Parathyroid adenoma (tissue), 2 donors: ENCODE results near the gene RBMS3.

Experiments used
- H2AFZ ChIP-seq: fragments of 300-600 bp; sonication (generic); one replicate; pipeline ENCODE4 v1.7.0; 2017; ENCODE audit warnings: antibody characterized with exemption, mild to moderate bottlenecking
- H3K27ac ChIP-seq: fragments of 300-600 bp; sonication (generic); one replicate; pipeline ENCODE4 v1.7.0; 2017
- H3K27me3 ChIP-seq: fragments of 300-600 bp; sonication (generic); one replicate; pipeline ENCODE4 v1.7.0; 2017; ENCODE audit warnings: low read length; ENCODE audit not compliant: control insufficient read depth, insufficient read depth
- H3K36me3 ChIP-seq: fragments of 300-600 bp; sonication (generic); one replicate; pipeline ENCODE4 v1.7.0; 2017; ENCODE audit warnings: low read length; ENCODE audit not compliant: control insufficient read depth, insufficient read depth
- H3K4me1 ChIP-seq: fragments of 300-600 bp; sonication (generic); one replicate; pipeline ENCODE4 v1.7.0; 2017; ENCODE audit warnings: control low read depth
- H3K4me2 ChIP-seq: fragments of 300-600 bp; sonication (generic); one replicate; pipeline ENCODE4 v1.7.0; 2017; ENCODE audit warnings: low read length
- H3K4me3 ChIP-seq: fragments of 300-600 bp; sonication (generic); one replicate; pipeline ENCODE4 v1.7.0; 2017; ENCODE audit warnings: low read depth, low read length
- H3K79me2 ChIP-seq: fragments of 300-600 bp; sonication (generic); one replicate; pipeline ENCODE4 v1.7.0; 2017; ENCODE audit warnings: control low read depth
- H3K9ac ChIP-seq: fragments of 300-600 bp; sonication (generic); one replicate; pipeline ENCODE4 v1.7.0; 2017; ENCODE audit warnings: mild to moderate bottlenecking
- H3K9me3 ChIP-seq: fragments of 300-600 bp; sonication (generic); one replicate; pipeline ENCODE4 v1.7.0; 2017; ENCODE audit warnings: low read length; ENCODE audit not compliant: control insufficient read depth
- CTCF ChIP-seq: fragments of 300-600 bp; sonication (generic); IDR thresholded peaks from one replicate; pipeline ENCODE4 v1.7.0; 2017; ENCODE audit warnings: antibody characterized with exemption, mild to moderate bottlenecking
- donor health status: primary hyperparathyroidism.

RBMS3 gene

GRCh38 chr3:29291260-29291981 is 10.6 kb downstream of the RBMS3 start:
- TF ChIP-seq CTCF = no peak
- H3K4me1 ChIP-seq = no peaks in the 10 kb centered on the region

GRCh38 chr3:29291982-29292363 is 11.1 kb downstream of the RBMS3 start:
- Histone ChIP-seq H3K79me2 (no peaks in the 10 kb centered on the region), H3K27ac (no peak overlapping the region), H2AFZ (no peak overlapping the region), H3K4me1 (no peaks in the 10 kb centered on the region), H3K4me2 (no peak overlapping the region), H3K27me3 (no peaks in the 10 kb centered on the region), H3K36me3 (no peaks in the 10 kb centered on the region), H3K9me3 (no peaks in the 10 kb centered on the region), H3K9ac (no peak overlapping the region), H3K4me3 (no peak overlapping the region)
- no peak for TF ChIP-seq CTCF

More at GRCh38 chr3:29291260-29291981, 10.6 kb downstream of the RBMS3 start:
- H2AFZ ChIP-seq = no peak overlapping the region
- H3K27ac ChIP-seq = no peak overlapping the region
- no peaks in the 10 kb centered on the region for H3K79me2 ChIP-seq
- H3K9ac ChIP-seq = no peak overlapping the region
- no peaks in the 10 kb centered on the region for H3K36me3 ChIP-seq
- H3K4me2 ChIP-seq = no peak overlapping the region
- no peak overlapping the region for H3K4me3 ChIP-seq
- H3K27me3 ChIP-seq = no peaks in the 10 kb centered on the region
- H3K9me3 ChIP-seq = no peaks in the 10 kb centered on the region

- H2AFZ ChIP-seq = no peak overlapping the region
- H3K27me3 ChIP-seq = no peaks in the 10 kb centered on the region
- no peaks in the 10 kb centered on the region for H3K9me3 ChIP-seq
- H3K4me2 ChIP-seq = no peak overlapping the region
- TF ChIP-seq CTCF = no peak
- H3K4me1 ChIP-seq = no peaks in the 10 kb centered on the region
- no peak overlapping the region for H3K27ac ChIP-seq
- no peak overlapping the region for H3K4me3 ChIP-seq
- no peaks in the 10 kb centered on the region for H3K36me3 ChIP-seq
- H3K9ac ChIP-seq = no peak overlapping the region
- H3K79me2 ChIP-seq = no peaks in the 10 kb centered on the region
These were observed 12.6 kb downstream of the RBMS3 start for GRCh38 chr3:29293421-29293820.

DNA sequence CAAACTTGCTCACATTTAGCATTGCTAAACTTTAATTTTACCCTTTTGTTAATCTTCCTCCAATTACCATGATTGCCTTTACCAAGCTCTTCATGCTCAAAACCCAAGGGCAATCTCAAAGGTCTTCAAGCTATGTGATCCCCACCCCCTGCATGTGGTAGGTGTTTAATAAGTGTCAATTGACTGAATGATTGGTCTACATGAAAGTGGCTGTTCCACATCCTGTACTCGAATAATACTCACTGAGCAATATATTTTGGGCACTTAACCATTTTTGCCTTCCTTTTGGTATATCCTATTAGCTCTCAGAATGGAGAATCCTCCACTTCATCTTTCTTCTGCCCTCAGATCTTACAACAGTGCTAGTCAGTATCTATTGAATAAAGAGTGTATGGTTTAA is 17.1 kb downstream of the RBMS3 start:
- TF ChIP-seq CTCF = no peak
- Histone ChIP-seq H3K9ac (no peak overlapping the region), H3K4me2 (no peak overlapping the region), H3K79me2 (no peaks in the 10 kb centered on the region), H3K4me3 (no peak overlapping the region), H3K9me3 (no peaks in the 10 kb centered on the region), H3K27me3 (no peaks in the 10 kb centered on the region), H3K4me1 (no peaks in the 10 kb centered on the region), H3K27ac (no peak overlapping the region), H3K36me3 (no peaks in the 10 kb centered on the region), H2AFZ (no peak overlapping the region)
